ENCODE data around the gene RRAD.

GRCh38 chr16:66906916-66907836, 18.2 kb downstream of the RRAD start:
- TF ChIP-seq EZH2 (IDR thresholded peaks at IDR 0.05; ENCODE audit: borderline replicate concordance, low read depth, low read length, severe bottlenecking) (no peak), CTCF (IDR thresholded peaks at IDR 0.05; ENCODE audit: borderline replicate concordance, extremely low read depth, low read length, poor library complexity, severe bottlenecking) (no peak)
